ENCODE results near the gene AARS2.

DNA sequence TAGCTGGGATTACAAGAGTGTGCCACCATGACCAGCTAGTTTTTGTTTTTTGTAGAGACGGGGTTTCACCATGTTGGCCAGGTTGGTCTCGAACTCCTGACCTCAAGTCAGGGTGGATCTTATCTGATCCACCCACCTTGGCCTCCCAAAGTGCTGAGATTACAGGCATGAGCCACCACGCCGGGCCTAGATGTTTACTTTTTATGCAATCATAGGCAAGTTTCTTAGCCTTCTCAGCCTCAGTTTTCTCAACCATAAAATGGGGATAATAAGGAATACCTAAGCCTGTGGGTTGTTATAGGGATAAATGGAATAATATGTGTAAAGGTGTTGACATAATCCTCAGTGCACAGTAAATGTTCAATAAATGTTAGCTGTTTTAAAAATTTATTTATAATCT lies 39.1 kb upstream of the AARS2 start:
- TF ChIP-seq, protein P1, sequence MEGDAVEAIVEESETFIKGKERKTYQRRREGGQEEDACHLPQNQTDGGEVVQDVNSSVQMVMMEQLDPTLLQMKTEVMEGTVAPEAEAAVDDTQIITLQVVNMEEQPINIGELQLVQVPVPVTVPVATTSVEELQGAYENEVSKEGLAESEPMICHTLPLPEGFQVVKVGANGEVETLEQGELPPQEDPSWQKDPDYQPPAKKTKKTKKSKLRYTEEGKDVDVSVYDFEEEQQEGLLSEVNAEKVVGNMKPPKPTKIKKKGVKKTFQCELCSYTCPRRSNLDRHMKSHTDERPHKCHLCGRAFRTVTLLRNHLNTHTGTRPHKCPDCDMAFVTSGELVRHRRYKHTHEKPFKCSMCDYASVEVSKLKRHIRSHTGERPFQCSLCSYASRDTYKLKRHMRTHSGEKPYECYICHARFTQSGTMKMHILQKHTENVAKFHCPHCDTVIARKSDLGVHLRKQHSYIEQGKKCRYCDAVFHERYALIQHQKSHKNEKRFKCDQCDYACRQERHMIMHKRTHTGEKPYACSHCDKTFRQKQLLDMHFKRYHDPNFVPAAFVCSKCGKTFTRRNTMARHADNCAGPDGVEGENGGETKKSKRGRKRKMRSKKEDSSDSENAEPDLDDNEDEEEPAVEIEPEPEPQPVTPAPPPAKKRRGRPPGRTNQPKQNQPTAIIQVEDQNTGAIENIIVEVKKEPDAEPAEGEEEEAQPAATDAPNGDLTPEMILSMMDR (IDR thresholded peaks at IDR 0.05) = no peak
- TF ChIP-seq EP300 (IDR thresholded peaks at IDR 0.05) = no peak
- no peak for TF ChIP-seq NR3C1 (IDR thresholded peaks at IDR 0.05)
- TF ChIP-seq MAFK (IDR thresholded peaks at IDR 0.05; ENCODE audit: partially characterized antibody) = no peak
- no peak for TF ChIP-seq RFX5 (IDR thresholded peaks at IDR 0.05)
- TF ChIP-seq, protein P2, sequence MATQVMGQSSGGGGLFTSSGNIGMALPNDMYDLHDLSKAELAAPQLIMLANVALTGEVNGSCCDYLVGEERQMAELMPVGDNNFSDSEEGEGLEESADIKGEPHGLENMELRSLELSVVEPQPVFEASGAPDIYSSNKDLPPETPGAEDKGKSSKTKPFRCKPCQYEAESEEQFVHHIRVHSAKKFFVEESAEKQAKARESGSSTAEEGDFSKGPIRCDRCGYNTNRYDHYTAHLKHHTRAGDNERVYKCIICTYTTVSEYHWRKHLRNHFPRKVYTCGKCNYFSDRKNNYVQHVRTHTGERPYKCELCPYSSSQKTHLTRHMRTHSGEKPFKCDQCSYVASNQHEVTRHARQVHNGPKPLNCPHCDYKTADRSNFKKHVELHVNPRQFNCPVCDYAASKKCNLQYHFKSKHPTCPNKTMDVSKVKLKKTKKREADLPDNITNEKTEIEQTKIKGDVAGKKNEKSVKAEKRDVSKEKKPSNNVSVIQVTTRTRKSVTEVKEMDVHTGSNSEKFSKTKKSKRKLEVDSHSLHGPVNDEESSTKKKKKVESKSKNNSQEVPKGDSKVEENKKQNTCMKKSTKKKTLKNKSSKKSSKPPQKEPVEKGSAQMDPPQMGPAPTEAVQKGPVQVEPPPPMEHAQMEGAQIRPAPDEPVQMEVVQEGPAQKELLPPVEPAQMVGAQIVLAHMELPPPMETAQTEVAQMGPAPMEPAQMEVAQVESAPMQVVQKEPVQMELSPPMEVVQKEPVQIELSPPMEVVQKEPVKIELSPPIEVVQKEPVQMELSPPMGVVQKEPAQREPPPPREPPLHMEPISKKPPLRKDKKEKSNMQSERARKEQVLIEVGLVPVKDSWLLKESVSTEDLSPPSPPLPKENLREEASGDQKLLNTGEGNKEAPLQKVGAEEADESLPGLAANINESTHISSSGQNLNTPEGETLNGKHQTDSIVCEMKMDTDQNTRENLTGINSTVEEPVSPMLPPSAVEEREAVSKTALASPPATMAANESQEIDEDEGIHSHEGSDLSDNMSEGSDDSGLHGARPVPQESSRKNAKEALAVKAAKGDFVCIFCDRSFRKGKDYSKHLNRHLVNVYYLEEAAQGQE (IDR thresholded peaks at IDR 0.05) = no peak
- no peak for TF ChIP-seq POLR2A (IDR thresholded peaks at IDR 0.05; ENCODE audit: low read length)
- no peak for TF ChIP-seq SMC3 (IDR thresholded peaks at IDR 0.05)
- TF ChIP-seq, protein P3, sequence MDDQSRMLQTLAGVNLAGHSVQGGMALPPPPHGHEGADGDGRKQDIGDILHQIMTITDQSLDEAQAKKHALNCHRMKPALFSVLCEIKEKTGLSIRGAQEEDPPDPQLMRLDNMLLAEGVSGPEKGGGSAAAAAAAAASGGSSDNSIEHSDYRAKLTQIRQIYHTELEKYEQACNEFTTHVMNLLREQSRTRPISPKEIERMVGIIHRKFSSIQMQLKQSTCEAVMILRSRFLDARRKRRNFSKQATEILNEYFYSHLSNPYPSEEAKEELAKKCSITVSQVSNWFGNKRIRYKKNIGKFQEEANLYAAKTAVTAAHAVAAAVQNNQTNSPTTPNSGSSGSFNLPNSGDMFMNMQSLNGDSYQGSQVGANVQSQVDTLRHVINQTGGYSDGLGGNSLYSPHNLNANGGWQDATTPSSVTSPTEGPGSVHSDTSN (IDR thresholded peaks at IDR 0.05) = no peak
- no peak for TF ChIP-seq RCOR1 (IDR thresholded peaks at IDR 0.05; ENCODE audit: low read depth, low read length)
- TF ChIP-seq, protein P4, sequence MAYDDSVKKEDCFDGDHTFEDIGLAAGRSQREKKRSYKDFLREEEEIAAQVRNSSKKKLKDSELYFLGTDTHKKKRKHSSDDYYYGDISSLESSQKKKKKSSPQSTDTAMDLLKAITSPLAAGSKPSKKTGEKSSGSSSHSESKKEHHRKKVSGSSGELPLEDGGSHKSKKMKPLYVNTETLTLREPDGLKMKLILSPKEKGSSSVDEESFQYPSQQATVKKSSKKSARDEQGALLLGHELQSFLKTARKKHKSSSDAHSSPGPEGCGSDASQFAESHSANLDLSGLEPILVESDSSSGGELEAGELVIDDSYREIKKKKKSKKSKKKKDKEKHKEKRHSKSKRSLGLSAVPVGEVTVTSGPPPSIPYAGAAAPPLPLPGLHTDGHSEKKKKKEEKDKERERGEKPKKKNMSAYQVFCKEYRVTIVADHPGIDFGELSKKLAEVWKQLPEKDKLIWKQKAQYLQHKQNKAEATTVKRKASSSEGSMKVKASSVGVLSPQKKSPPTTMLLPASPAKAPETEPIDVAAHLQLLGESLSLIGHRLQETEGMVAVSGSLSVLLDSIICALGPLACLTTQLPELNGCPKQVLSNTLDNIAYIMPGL (CRISPR knock-in tag; IDR thresholded peaks at IDR 0.05; ENCODE audit: borderline replicate concordance) = no peak
- TF ChIP-seq CBX8 (IDR thresholded peaks at IDR 0.05) = no peak
